Ramos (cell line): ENCODE data around the gene NECAB2.
"Not testable (repeated sequence)": the region's sequence is repeated elsewhere in the genome, so short reads cannot be mapped to it uniquely, and the experiment has no call there.

Experiments used
- in situ Hi-C: fragments of 300-500 bp; cut with MboI; formaldehyde crosslinking; loops from one replicate; pipeline ENCODE4 v1.14.3; 2022; ENCODE audit warnings: low sequenced_read_pairs; ENCODE audit not compliant: unreplicated experiment

The NECAB2 gene

DNA sequence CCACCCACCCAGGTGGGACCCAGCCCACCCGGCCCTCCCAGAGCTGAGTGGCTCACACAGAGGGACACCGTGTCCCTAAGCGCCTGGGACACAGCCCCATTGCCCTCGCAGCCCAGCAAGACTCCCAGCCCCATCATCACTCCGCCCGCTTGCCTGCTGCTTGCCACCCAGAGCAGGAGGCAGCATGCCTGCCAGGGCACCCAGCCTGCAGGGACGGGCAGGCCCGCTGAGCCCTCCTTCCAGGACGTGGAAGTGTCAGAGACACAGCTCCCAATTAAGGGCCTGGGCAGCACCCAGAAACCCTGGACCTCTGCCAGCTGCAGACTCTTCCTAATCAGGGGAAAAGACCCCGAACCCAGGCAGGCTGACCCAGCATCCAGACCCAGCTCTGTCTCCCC, 32.2 kb upstream of the NECAB2 start:
- in situ Hi-C loops = no loop called here

DNA sequence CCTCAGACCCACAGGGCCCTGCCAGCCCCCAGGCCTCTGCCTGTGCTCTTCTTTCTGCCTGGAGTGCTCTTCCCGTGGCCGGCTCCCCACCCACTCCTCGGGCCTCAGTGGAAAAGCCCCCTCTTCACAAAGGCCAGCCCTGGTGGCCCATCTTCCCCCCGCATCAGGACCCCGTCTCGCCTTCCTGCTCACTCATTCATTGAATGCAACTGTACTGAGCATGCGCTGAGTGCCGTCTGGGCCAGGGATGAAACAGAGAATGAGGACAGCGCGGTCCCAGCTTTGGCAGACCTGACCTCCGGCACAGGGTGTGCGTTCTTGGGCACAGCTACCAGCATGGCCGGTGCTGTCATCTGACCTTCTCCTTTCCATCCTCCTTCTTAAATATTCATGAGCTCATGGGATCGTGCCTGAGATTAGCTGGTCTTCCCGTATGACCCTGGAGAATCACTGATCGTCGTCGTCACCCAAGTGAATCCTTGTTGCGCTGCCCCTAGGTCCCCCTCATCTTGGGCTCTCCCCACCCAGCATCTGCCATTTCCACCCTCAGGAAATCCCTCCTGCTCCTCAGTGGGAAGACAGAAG, 31.4 kb upstream of the NECAB2 start:
- in situ Hi-C loops = no loop called here

DNA sequence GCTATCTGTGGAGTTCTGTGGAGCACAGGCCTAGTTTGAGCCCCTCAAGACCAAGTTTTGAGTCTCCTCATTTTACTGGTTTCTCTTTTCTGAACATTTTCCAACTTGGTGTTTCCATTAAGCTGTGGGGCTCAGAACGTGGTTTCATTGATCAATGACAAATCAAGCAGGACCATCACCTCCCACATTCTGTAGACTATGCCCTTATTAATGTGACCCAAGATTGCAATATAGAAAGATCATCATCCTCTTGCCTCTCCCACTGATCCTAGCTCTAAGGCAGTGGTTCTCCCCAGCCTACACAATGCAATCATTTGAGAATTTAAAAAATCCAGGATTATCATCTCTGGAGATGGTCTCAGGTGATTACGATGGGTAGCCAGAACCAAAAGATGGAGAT, 30.8 kb upstream of the NECAB2 start:
- in situ Hi-C loops = no loop called here

DNA sequence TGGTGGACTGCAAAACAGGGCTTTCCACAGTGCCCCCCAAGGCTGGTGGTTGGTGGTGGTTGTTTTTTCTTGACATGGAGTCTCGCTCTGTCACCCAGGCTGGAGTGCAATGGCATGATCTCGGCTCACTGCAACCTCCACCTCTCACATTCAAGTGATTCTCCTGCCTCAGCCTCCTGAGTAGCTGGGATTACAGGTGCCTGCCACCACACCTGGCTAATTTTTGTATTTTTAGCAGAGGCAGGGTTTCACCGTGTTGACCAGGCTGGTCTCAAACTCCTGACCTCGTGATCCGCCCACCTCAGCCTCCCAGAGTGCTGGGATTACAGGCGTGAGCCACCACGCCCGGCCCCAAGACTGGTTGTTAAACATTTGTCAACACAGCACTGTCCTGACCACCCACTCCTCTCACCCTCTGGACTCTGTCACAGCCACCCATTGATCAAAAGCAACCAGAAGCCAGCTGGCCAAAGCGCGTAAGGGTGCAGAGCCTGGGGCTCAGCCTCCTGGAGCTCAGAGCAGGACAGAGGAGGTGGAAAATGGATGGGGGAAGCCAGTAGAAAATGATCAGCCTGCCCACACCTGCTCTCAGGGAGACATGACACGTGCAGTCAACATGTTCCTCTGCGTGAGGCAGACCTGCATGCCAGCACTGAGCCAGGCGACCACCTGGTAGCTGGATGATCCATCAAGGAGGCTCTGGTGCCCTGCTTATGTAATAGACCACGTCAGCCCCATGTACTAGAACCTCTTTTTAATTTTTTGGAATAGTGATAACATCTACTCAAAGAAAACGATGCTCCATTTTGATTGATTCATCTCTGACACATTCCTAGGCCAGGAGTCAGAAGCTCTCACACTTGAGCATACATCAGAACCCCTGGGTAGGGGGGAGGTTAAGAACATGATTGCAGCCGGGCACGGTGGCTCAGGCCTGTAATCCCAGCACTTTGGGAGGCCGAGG, 29.8 kb upstream of the NECAB2 start:
- in situ Hi-C loops = no loop called here

DNA sequence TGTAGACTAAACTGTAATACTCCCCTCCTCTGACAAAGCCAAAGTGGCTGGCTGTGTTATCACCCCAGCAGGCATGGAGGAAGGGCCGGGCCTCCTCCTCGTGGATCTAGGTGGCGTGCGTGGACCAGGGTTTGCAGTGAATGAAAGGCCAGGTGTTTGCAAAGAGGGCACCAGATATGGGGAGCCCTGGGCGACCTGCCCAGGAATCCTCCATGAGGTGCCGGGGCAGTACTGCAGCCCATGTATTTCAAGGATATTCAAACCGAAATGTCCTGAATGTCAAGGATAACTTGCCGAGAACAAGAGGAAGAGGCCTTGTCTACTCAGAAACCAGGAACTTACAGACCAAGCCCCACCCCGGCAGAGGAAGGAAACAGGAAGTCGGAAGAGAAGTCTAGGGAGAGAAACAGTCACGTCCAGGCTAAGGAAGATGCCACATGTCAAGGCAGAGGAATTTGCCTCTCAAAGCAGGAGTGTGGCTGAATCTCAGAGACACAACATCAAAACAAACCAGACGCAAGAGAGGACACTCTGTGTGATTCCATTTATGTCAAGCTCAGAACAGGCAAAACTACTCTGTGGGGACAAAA, 28.7 kb upstream of the NECAB2 start:
- in situ Hi-C loops = no loop called here

DNA sequence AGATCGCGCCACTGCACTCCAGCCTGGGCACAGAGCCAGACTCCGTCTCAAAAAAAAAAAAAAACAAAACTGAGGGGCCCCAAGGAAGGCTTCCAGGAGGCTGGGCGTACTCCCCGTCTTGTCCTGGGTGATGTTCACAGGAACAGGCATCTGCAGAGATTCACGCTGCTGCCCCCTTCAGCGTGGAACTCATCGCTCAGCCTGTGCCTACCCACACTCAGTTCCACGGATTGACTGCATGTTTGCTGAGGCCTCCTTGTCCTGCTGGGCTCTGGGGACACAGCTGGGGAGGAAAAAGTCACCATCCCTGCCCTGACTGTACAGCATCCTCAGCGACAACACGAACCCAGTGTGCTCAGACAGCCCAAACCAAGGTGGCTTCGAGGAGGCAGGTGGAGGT, 27.9 kb upstream of the NECAB2 start:
- in situ Hi-C loops = no loop called here

DNA sequence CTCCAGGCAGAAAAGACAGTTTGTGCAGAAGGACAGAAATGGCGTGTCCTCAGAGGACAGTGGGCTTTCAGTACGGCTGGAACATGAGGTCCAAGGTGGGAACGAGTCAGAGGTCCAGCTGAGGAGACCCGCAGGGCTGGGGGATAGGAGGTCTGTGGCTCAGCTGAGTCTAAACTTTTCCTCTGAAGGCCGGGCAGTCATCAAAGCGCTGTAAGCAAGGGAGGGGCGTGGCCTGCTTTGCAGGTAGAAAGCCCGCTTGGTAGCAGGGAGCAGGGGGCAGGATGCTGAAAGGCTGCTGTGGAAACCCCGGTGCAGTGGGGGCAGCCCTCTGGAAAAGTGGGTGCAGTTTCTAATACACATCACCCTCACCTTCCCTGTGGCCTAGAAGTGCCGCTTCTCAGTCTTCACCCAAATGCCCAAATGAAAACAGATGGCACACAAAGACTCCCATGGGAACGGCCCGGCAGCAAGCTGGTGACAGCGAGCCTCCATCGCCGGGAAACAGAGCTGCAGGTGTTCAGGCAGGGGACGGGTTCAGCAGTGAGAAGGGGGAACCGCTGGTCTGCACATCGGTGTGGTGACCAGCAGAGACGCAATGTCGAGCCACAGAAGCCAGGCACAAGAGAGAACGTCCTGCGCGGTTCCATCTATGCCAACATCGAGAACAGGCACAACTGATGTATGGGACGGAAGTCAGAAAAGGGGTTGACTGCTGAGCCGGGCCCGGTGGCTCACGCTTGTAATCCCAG, 27.2 kb upstream of the NECAB2 start:
- in situ Hi-C loops = no loop called here

DNA sequence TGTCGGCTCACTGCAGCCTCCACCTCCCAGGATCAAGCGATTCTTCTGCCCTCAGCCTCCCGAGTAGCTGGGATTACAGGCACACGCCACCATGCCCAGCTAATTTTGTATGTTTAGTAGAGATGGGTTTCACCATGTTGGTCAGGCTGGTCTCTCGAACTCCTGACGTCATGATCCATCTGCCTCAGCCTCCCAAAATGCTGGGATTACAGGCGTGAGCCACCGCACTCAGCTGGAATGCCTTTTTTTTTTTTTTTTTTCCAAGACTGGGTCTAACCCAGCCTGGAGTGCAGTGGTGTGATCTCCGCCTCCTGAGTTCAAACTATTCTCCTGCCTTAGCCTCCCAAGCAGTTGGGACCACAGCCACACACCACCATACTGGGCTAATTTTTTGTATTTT, 26.5 kb upstream of the NECAB2 start:
- in situ Hi-C loops = not testable (repeated sequence)

DNA sequence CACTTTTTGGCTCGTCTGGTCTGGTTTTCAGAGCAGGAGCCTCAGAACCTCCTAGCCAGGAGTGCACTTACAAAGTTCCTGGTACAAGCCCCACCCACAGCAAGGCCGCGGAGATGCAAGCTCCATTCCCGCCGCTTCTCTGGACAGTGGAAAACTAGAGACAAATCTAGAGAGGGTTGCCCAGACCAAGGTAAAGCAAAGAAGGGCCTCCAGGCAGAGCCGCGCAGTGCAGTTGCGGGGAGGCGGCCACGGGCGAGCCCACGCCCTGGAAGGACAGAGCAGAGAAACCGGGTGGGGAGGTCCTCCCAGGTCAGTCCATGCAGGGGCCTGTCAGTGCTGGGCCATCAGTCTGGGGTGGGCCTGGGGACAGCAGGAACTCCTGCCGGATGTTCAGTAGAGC, 26.0 kb upstream of the NECAB2 start:
- in situ Hi-C loops = no loop called here

DNA sequence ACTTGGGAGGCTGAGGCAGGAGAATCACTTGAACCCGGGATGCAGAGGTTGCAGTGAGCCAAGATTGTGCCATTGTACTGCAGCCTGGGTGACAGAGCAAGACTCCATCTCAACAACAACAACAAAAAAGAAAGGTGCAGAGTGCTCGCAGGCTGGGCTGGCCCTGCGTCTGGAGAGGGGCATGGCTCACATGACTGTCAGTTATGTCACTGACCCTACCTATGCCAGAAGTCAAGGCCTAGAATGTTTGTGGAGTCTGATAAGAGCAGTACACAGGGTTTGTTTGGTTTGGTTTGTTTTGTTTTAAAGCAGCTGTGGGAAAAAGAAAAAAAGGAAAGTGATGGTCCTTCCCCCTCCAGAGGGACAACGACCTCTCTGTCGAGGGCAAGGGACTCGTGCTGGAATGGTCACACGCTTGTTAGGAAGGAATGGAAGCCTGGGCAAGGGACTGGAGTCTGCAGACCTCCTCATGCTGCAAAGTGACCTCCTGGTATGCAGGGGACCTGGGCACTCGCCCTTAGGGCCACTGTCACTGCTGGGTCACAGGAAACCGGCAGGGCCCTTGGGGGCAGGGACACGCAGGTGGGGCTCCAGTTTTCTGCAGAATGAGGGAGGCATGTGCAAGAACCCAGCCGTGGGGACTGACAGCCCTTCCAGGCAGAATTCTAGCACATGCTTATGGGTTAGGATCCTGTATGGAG, 25.1 kb upstream of the NECAB2 start:
- in situ Hi-C loops = no loop called here

DNA sequence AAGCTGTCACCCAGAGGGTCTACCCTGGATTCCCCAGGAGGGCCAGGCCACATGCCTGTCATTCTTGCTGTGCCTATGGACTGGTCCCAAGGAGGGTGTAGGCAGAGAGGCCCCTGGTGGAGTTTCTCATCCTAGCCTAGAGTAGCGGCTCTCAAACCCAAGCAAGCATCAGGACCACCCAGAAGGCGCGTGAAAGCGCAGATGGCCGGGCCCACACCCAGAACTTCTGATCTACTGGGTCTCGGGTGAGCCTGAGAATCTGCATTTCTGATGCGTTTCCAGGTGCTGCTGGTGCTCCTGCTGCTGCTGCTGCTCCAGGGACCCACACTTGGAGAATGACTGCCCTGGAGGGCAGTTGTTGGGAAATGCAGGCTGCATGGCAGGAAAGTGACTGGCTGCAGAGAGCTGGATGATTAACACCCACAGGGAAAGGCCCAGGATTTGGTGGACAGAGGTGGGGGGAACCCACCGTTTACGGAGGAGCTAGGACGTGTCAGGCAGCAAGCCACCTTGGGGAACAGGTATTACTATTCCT, 24.5 kb upstream of the NECAB2 start:
- in situ Hi-C loops = no loop called here

DNA sequence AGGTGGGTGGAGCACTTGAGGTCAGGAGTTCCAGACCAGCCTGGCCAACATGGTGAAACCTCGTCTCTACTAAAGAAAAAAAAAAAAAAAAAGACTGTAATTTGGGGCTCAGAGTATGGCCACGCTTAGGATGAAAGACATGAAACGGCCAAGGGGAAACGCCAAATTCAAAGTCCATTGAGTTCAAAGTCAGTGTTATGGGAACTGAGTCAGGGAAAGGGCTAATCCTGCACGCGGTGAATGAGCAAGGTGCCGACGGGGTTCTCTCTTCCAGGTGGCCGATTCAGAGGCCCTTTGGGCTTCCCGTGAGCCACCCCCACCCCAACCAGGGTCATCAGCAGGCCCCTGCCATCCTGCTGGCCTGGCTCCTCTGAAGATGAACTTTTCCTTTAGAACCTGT, 22.5 kb upstream of the NECAB2 start:
- in situ Hi-C loops = no loop called here

DNA sequence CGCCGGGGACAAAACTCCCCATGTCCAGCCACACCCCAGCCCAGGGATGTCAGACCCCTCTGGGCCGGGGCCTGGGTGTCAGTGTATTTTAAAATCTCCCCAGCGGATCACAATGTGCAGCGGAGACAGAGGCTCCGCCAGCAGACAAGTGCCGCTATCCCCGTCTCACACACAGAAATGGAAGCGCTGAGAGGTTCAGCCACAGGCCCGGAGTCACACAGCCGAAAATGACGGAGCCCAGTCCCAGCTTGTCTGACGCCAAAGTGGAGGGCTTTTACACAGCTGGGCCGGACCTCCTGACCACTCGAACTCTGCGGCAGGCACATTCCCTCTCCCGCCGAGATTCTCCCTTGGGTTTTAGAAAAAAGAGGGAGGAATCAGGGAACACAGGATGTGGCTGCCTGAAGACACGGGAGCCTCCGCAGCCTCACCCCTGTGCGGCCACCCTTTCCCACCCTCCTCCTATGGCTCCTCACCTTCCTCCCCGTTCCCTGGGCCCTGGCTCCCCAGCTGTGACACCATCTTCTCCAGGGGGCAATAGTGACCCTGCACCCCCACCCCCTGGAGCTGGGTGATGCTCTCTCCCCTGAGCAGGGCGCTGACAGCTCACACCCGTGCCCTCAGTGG, 21.8 kb upstream of the NECAB2 start:
- in situ Hi-C loops = no loop called here

DNA sequence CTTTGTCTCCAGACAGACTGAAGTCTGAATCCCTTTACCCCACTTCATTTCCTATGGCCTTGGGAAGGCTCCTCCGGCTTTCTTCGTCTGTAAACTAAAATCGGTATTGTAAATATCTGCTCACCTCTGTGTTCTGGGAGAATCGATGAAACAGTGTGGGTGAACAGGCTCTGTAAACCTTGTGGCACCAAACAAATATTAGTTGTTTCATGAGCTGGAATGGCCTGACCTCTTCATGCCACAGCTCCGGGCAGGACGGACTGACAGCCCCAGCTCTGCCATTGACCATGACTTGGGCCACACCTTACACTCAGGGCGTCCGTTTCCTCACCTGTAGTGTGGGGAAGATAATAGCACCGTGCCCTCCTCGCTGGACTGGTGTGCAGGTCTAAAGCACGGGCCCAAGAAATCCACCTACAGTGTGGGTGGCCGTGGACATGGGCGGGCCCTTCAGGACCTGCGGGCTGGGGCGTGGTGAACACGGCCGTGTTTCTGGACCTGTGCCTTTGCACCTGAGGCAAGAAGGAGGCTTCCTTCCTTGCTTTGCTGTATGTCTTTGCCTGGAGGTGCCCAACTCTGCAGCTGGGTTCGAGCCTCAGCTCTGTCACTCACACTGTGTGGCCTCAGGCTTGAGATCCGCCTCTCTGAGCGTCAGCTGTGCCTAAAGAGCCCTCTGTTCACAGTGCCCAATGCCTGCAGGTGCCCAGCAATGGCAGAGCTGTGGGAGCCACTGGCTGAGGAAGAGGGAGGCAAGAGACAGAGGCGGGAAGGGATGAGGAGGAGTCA, 21.1 kb upstream of the NECAB2 start:
- in situ Hi-C loops = no loop called here

DNA sequence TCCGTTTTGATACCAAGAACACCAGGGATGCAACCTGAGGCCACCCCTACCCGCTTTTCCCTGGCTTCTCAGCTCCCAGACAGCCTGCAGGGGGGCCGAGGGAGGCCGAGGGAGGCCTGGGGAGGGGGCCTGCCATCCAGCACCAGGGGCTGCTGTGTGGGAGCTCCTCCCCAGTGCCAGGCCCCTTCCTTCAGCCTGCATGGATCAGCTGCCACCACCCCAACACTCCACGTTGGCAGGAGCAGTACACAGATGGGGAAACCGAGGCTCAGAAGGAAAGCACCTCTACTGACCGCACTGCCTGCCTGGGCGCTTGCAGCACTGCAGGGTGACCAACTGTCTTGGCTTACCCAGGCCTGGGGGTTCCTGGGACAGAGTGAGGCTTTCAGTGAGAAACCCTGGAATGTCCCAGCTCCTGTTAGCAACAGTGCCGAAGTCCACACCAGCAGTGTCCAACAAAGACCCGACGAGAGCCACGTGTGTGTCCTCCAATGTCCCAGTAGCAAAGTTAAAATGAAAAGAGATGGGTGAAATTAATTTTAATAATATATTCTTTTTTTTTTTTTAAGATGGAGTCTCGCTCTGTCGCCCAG, 20.3 kb upstream of the NECAB2 start:
- in situ Hi-C loops = no loop called here

DNA sequence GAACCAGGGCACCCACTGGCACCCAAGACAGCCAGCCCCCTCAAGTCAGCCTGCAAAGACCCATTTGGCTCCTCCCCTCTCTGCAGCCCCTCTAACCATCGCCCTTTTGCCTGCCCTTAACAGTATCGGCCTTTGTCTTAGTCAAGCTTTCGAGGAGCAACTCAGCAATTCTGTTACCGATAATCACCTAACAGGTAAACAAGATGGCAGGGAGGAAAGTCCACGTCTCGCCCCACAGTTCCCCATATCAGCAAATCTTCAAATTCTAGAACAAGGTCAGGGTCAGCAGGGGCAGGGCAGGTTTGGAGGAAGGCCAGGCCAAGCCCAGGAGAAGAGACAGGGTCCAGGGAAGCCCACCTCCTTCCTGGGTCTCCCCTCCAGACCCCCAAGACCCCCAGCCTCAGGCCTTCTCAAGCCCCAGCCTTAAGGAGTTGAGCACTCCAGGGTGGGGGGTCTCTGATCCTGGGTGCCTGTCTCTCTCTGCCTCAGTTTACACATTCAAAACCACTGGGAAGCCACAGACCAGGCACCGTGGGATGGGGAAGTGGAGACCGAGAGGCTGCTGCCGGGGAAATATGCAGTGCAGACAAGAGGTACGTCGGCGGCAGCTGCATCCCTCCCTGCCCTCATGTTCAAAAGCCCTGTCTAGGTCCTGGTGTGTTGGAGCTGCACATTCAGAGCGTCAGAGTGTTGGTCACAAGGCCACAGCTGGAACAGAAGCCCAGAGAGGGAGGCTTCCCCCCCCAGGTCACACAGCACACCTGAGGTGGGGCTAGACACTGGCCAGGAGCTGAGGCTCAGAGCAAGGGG, 18.9 kb upstream of the NECAB2 start:
- in situ Hi-C loops = no loop called here

DNA sequence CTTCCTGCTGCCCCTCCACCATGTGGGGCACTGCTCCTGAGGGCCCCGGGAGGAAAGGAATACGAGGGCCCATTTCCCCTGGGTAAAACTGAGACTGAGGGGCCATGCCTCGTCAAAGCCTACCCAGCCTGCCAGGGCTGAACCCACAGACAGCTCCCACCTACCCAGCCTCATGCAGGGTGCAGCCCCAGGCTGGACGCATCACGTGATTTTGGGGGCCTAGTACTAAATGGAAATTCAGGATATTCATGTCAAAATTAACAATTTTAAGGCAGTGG, 18.4 kb upstream of the NECAB2 start:
- in situ Hi-C loops = loop anchor here (10.0 kb wide), 2 partner anchors 115 to 535 kb away; no protein-coding TSS in a partner anchor
